Middle frontal gyrus (tissue), 1 donor: ENCODE measurements around the gene PINLYP.

Source experiments
- DNase-seq: peaks from one replicate; pipeline ENCODE4 v3.0.0-alpha.2; 2015; ENCODE audit warnings: low spot score; ENCODE audit errors: extremely low spot score

PINLYP gene

GRCh38 chr19:43628646-43629326 lies 53.2 kb downstream of the PINLYP start:
- DNase-seq: no peak

- no peak for DNase-seq
These were observed 55.9 kb downstream of the PINLYP start for GRCh38 chr19:43631491-43631890.
